Adrenal gland (tissue), 12 donors: Measurements from ENCODE around the gene SORD. TPM values are rescaled to one million over a fixed set of nuclear protein-coding genes. Genes with fewer than 3 reads are reported as not detected.

Experiments used
- DNase-seq, 7 donors: peaks; one replicate each; pipeline ENCODE4 v3.0.0-alpha.2; 2019 to 2020
- H3K27ac ChIP-seq, 5 donors: fragments of 200-600 bp; sonication (generic) in 4 of 5; 1 replicate in 3 of 5; 2 replicates in 2 of 5; pipeline versions ENCODE4 v1.5.1 to v1.8.0; 2016 to 2020; ENCODE audit warnings: mild to moderate bottlenecking in 1 of 5
- H3K27me3 ChIP-seq: fragments of 200-600 bp; 2 replicates; pipeline ENCODE4 v1.8.0; 2021
- H3K36me3 ChIP-seq, 2 donors: fragments of 200-600 bp; replicated peaks in 1 of 2; 1 replicate in 1 of 2; 2 replicates in 1 of 2; pipeline versions ENCODE4 v1.5.1 to v1.8.0; 2018 to 2022
- H3K4me1 ChIP-seq, 2 donors: fragments of 200-600 bp; replicated peaks in 1 of 2; 1 replicate in 1 of 2; 2 replicates in 1 of 2; pipeline versions ENCODE4 v1.5.1 to v1.8.0; 2018 to 2021
- H3K4me3 ChIP-seq, 4 donors: fragments of 200-600 bp; sonication (generic) in 3 of 4; one replicate each; pipeline ENCODE4 v1.5.1; 2016 to 2018
- H3K9me3 ChIP-seq, 3 donors: fragments of 200-600 bp; sonication (generic) in 1 of 3; replicated peaks in 1 of 3; 1 replicate in 2 of 3; 2 replicates in 1 of 3; pipeline versions ENCODE4 v1.5.1 to v1.8.0; 2016 to 2021
- CTCF ChIP-seq, 6 experiments: fragments of 450-650 bp in 4 of 6; fragments of 200-600 bp in 2 of 6; sonication (generic) in 1 of 6; IDR thresholded peaks; 1 replicate in 5 of 6; 2 replicates in 1 of 6; pipeline versions ENCODE4 v1.5.1 to v1.8.0; 2016 to 2021; ENCODE audit warnings: antibody characterized with exemption in 6 of 6, mild to moderate bottlenecking in 2 of 6, moderate library complexity in 1 of 6
- POLR2A ChIP-seq, 2 donors: fragments of 450-650 bp; IDR thresholded peaks; one replicate each; pipeline ENCODE4 v1.6.1; 2017; ENCODE audit warnings: antibody characterized with exemption in 2 of 2, mild to moderate bottlenecking in 2 of 2, moderate library complexity in 1 of 2
- WGBS, 4 donors: extraction: QIAGEN DNeasy Blood & Tissue Kit in 2 of 4; methylation state at CpG; one replicate each; pipeline versions ENCODE4 v1.1.5 to v1.1.7; 2013 to 2017; 5-methylcytosine and 5-hydroxymethylcytosine counted together
- intact Hi-C, 2 donors: fragments of 100-400 bp; cut with DNase I; formaldehyde crosslinking; loops; one replicate each; pipeline versions ENCODE4 v1.14.1 to v1.15.0; 2022 to 2023
- polyA plus RNA-seq, 3 donors: library from polyadenylated mRNA; stranded (reverse); fragments of 200-250 nt in 2 of 3; fragments of 350-450 nt in 1 of 3; fragmentation: Illumina TruSeq in 1 of 3; extraction: RNeasy Lipid Tissue Mini Kit (QIAGEN cat#74804) in 1 of 3; gene quantifications; one replicate each; pipeline ENCODE4 v1.2.3, GENCODE V29; 2013 to 2014
- total RNA-seq, 9 donors: library from RNA; depleted of rRNA in 4 of 9; stranded (reverse); fragments of >200 nt in 4 of 9; fragments of 120-200 nt in 1 of 9; fragmentation: NEBNext Ultra II Directional in 1 of 9; extraction: Animal tissue kit (Norgen Biotek cat#: 25700) in 1 of 9; gene quantifications; one replicate each; pipeline versions ENCODE4 v1.1.0 to v1.2.4, GENCODE V29; 2013 to 2023
- donor health status: healthy with polysubstance abuse.
- donor health status: Bipolar disorder and iron deficiency.
- donor health status: DM: yes; HTN: yes; CAD: no.
- donor health status: DM: no; HTN: no; CAD: no.
- donor health status: DM: no; HTN: no; CAD: no.
- donor health status: DM: yes; HTN: yes; CAD: no.

SORD gene
- total and polyA plus RNA-seq, 12 donors = 6.8 to 164 (median 45.3) TPM

- no peak overlapping the region for H3K27ac ChIP-seq
- H3K4me1 ChIP-seq = peaks cover 9 to 18% of the 10 kb centered on the region in 2 donors
- H3K9me3 ChIP-seq = no peaks in the 10 kb centered on the region
- no peak for TF ChIP-seq CTCF (IDR thresholded peaks at IDR 0.05)
- no peak for TF ChIP-seq POLR2A (IDR thresholded peaks at IDR 0.05)
- DNase-seq = peak in 1 of 7 donors; percentile 4
- no peaks in the 10 kb centered on the region for H3K36me3 ChIP-seq
- no peak overlapping the region for H3K4me3 ChIP-seq
- WGBS, 4 donors = 86 to 97% (median 94%) methylated on average over 6 to 11 of the region's 11 CpGs
- no peaks in the 10 kb centered on the region for H3K27me3 ChIP-seq
- intact Hi-C loops = no loop called here
Measured at GRCh38 chr15:45093622-45094357, 70.8 kb downstream of the SORD start.

GRCh38 chr15:45094358-45094730 lies 71.3 kb downstream of the SORD start:
- Histone ChIP-seq H3K9me3 (no peaks in the 10 kb centered on the region), H3K36me3 (no peaks in the 10 kb centered on the region), H3K4me1 (peaks cover 3 to 12% of the 10 kb centered on the region in 2 donors), H3K27me3 (no peaks in the 10 kb centered on the region), H3K4me3 (no peak overlapping the region), H3K27ac (no peak overlapping the region)
- TF ChIP-seq POLR2A (IDR thresholded peaks at IDR 0.05) (no peak), CTCF (IDR thresholded peaks at IDR 0.05) (no peak)
- WGBS, 4 donors = 76 to 79% (median 78%) methylated on average over 6 to 9 of the region's 9 CpGs
- intact Hi-C loops = no loop called here
- peak in 4 of 7 donors; percentile 37 to 61 (median 60) for DNase-seq

- no peaks in the 10 kb centered on the region for H3K27me3 ChIP-seq
- no peak overlapping the region for H3K4me3 ChIP-seq
- TF ChIP-seq CTCF (IDR thresholded peaks at IDR 0.05) = no peak
- no peak for TF ChIP-seq POLR2A (IDR thresholded peaks at IDR 0.05)
- intact Hi-C loops = no loop called here
- no peak overlapping the region for H3K27ac ChIP-seq
- DNase-seq = peak in 3 of 7 donors; percentile 7 to 10 (median 7)
- 89 to 95% (median 92%) methylated on average over 7 to 11 of the region's 11 CpGs for WGBS, 4 donors
- peaks cover 0 to 7% of the 10 kb centered on the region in 2 donors for H3K4me1 ChIP-seq
- no peaks in the 10 kb centered on the region for H3K36me3 ChIP-seq
- H3K9me3 ChIP-seq = no peaks in the 10 kb centered on the region
Measured at GRCh38 chr15:45095661-45096060, 72.7 kb downstream of the SORD start.

- H3K4me1 ChIP-seq = no peaks in the 10 kb centered on the region
- intact Hi-C loops = no loop called here
- no peak for DNase-seq
- no peaks in the 10 kb centered on the region for H3K27me3 ChIP-seq
- H3K36me3 ChIP-seq = no peaks in the 10 kb centered on the region
- H3K27ac ChIP-seq = no peak overlapping the region
- H3K9me3 ChIP-seq = no peaks in the 10 kb centered on the region
- 90 to 98% (median 96%) methylated on average over 6 to 7 of the region's 7 CpGs for WGBS, 4 donors
- TF ChIP-seq CTCF (IDR thresholded peaks at IDR 0.05) (no peak), POLR2A (IDR thresholded peaks at IDR 0.05) (no peak)
- no peak overlapping the region for H3K4me3 ChIP-seq
Measured at GRCh38 chr15:45097466-45097865, 74.5 kb downstream of the SORD start.
